ENCODE measurements around the gene GLT6D1.
"Not testable (repeated sequence)": the region's sequence is repeated elsewhere in the genome, so short reads cannot be mapped to it uniquely, and the experiment has no call there.

Gene GLT6D1

DNA sequence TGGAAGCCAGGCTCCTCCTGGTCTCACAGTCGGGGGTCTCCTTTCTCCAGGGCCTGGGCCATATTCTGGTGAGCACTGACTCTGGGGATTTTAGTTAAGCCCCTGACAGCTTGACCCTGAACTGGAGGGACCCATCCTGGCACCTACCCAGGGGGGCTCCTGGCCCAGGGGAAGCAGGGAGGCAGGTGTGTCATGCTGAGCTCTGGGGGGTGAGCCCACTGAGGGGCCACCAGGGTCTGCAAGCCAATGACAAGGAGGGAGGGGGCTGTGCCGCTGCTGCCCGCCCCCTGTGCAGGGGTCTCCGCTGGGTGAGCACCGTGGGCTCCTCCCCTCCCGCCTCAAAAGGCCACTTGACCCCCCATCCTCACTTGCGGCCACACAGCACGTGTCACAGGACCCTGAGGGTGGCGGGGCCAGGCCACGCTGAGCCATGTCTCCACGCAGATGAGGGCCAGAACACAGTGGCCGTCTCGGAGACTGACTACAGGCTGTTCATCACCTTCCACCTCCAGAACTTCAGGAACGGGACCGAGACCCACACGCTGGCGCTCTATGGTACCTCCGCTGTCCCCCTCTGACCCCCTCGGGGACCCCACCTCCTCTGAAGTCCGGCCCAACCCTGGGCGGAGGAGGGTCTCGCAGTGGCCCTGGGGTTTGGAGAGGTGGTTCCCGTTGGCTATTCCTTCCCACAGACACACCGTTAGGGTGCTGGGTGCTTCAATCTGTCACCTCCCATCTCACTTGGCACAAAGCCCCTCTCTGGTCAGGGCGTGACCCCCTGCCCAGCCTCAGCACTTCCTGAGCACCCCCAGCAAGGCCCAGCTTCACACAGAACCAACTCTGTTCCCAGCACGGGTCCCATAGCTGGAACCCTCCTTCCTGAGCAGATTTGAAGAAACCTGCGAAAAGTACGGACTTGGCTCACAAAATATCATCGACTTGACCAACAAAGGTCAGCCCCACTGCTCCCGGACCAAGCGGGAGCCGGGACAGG lies 25.8 kb upstream of the GLT6D1 start:
- peak; percentile 5 for DNase-seq (ENCODE audit: low spot score)

DNA sequence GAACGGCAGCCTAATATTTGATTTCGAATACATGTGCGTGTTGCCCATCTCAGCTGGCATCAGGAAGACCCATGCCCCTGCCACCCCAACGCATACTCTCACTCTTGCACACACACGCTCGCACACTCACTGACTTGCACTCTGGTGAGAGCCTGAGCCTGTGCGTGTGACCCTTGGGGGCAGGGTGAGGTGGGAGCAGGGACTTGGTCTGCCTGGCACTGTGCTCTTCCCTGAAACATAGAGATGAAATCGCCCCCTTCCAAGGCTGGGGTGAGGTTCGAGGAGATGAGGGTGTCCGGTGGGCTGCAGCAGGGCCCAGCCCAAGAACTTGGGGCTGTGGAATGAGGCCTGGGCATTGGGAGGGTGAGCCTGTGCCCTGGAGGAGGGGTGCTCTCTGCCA lies 24.9 kb upstream of the GLT6D1 start:
- peak; percentile 3 for DNase-seq (ENCODE audit: low spot score)

DNA sequence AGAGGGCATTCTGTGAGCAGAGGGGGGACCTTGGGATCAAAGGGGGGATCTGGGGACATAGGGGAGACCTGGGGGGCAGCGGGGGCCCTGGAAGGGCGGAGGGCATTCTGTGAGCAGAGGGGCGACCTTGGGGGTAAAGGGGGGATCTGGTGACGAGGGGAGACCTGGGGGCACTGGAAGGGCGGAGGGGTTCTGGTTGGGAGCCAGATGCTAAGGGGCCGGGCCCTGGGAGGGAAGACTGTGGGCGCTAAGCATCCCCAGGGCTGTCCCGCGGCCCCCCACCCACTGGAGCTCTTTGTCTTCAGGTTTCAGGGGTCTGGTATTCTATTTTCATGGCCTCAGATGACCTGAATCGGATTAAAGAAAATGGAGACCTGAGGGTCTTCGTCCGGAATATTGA lies 24.5 kb upstream of the GLT6D1 start:
- no peak for DNase-seq (ENCODE audit: low spot score)

DNA sequence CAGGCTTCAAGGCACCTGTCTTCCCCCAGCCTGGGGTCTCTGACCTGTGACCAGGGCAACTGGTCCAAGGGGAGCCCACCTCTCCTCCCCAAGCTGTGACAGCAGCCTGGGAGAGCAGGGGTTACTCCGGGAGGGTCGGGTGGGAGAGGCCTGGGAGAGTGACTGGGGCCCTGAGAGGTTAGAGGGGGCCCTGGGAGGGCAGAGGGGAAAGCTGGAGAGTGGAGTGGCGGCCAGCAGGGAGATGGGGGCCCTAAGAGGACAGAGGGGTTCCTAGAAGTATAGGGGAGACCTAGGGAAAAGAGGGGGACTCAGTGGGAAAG lies 24.1 kb upstream of the GLT6D1 start:
- DNase-seq (ENCODE audit: low spot score) = no peak

DNA sequence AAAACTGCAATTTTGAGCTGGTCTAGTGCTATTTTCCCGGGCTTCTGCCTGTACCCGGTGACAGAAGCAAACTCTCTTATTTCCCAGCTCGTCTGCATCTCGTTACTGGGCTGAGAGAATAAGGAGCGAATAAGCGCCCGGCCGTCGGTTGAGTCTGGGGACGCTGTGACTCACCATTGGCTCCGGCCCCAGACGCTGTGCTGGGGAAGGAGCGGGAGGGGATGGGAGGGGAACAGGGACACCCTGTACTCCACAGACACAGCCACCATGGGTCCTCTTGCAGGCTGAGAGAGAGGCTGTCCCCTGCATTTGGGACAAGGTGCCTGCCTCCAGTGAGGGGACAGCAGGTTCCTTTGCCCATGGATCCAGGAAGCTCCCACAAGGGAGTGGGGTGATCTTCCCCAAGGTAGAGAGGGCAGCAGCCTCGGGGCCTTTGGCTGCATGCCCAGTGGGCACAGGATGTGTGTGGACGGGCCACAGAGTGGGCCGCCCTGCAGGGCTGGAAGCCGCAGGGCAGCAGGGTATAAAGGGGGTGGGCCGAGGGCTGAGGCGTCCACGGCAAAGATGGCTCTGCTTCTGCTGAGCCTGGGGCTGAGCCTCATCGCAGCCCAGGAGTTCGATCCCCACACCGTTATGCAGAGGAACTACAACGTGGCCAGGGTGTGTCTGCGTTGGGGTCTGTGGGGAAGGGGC lies 23.6 kb upstream of the GLT6D1 start, which contains the start of gene LCN9:
Gene LCN9 (plus strand): TSS at position 552 of the 693 bp plus-strand sequence. CDS start 13 bp downstream, at position 565.
- peak; percentile 3 for DNase-seq (ENCODE audit: low spot score)

DNA sequence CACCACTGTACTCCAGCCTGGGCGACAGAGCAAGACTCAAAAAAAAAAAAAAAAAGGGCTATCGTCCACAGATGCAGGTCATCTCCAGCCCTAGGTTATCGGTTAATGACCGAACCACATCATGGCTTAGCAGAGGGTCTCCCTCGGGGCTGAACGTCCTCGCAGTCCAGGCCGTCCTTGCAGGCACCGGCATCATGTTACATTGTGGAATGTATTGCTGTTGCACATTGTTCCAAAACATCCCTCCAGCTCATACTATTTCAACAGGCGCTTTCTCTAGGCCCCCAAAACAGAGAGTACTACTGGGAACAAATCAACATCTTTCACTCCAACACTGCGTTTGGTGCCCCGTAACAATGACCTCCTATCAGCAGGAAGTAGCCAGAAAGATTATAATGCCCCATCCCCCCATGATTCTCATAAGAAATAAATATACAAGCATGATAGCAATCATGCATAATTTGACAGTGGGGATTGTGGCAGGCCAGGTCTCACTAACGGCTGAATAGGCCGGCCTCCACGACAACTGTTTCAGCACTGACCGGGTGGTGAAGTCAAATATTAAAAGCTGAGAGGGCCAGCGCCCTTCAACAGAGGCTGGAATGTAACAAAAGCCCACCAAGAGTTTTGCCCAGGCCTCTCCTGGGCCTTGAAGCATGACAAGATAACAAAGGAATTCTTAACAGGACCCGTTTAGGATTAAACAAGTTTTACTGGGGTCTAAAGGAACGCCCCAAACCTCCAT lies 22.6 kb upstream of the GLT6D1 start:
- no peak for DNase-seq (ENCODE audit: low spot score)

DNA sequence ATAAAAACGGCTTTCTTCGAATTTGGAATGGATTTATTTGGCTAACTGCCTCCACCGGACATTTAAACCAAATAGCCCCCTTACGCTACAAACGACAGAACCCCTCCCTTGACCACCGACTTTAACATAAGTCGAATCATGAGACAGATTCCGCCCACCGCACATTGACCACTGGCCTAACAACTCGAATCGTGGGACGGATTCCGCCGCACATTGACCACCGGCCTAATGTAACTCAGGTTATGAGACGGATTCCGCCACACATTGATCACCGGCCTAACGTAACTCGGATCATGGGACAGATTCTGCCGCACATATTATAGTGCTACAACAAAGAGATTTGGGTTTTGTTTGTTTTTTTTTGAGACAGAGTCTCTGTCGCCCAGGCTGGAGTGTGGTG lies 21.1 kb upstream of the GLT6D1 start:
- DNase-seq (ENCODE audit: low spot score) = peak; percentile 6

DNA sequence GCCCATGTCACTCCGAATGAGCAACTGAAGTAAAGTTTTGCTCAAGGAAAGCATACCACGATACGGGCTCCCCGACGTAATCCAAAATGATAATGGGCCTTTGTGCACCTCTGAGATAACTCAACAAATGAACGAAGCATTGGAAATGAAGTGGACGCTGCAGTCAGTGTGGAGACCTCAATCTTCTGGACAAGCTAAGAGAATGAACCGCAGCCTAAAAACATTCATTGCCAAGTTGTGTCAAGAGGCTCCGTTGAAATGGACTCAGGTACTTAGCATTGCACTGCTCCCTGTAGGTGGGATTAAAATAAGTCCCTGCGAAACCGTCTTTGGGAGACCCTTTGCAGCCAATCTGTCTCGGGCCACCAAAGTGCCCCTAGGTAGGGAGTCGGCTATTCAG lies 19.9 kb upstream of the GLT6D1 start:
- DNase-seq (ENCODE audit: low spot score) = no peak

DNA sequence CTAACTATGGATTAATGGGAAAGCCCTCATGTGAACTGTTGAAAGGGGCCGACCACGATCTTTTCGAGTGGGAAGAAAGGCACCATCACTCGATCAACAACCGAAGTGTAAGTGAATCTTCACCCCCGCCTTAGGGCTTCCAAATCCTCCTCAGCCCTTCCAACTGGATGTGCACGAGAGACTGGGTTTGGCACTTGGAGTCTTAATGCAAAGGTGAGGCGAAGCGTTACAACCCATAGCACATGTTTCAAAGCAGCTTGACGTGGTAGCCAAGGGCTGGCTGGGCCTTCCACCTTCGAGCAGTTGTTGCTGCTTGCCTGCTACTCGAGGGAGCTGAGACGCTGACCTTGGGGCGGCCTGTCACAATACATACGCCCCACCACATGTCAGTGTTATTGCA lies 18.1 kb upstream of the GLT6D1 start:
- DNase-seq (ENCODE audit: low spot score) = no peak

DNA sequence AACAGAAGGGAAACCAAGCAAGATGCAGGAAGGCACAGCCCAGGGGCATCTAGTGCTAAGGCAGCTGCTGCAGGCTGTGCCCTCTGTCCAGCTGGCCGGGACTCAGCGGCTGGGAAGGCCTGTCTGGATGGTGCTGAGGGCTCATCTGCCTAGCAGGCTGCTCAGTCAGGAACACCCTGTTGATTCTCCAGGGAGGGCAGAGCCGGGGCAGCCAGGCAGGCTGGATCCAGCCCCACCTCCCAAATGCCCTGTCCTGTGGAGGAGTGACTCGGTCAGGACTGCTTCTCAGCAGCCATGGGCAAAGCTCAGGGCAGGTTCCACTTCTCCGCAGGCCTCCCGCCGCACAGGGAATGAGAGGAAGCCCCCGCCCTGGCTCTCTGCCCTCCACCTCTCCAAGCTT lies 16.0 kb upstream of the GLT6D1 start:
- DNase-seq (ENCODE audit: low spot score) = no peak

DNA sequence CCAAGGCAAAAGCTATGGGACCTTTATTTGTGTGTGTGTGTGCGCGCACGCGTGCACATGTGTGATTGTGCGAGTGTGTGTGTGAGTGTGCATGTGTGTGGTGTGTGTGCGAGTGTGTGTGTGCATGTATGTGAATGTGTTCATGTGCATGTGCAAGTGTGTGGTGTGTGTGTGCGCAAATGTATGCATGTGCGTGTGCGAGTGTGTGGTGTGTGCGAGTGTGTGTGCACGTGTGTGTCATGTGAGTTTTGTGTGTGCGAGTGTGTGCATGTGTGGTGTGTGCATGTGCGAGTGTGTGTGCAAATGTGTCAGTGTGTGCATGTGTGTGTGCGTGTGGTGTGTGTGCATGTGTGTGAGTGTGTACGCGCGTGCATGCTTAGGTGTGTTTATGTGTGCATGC lies 11.1 kb upstream of the GLT6D1 start:
- no peak for DNase-seq (ENCODE audit: low spot score)

DNA sequence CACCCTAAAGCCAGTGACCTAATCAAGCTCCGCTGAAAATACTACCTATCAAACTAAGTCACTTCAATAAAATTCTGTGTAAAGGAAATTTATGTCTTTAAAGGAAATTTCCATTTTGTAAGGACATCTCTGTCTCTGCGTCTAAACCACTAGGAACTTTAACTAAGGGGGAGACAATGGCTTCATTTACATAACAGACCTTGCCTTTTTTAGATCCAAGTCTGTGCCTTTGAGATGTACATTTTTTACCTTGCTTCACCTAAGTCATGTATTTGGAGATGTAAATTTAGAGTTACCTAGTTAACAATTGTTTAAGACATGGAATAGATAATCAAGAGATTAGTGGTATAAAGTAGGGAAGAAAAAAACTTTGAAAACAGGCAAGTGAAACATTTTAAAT lies 10.2 kb upstream of the GLT6D1 start:
- no peak for DNase-seq (ENCODE audit: low spot score)

DNA sequence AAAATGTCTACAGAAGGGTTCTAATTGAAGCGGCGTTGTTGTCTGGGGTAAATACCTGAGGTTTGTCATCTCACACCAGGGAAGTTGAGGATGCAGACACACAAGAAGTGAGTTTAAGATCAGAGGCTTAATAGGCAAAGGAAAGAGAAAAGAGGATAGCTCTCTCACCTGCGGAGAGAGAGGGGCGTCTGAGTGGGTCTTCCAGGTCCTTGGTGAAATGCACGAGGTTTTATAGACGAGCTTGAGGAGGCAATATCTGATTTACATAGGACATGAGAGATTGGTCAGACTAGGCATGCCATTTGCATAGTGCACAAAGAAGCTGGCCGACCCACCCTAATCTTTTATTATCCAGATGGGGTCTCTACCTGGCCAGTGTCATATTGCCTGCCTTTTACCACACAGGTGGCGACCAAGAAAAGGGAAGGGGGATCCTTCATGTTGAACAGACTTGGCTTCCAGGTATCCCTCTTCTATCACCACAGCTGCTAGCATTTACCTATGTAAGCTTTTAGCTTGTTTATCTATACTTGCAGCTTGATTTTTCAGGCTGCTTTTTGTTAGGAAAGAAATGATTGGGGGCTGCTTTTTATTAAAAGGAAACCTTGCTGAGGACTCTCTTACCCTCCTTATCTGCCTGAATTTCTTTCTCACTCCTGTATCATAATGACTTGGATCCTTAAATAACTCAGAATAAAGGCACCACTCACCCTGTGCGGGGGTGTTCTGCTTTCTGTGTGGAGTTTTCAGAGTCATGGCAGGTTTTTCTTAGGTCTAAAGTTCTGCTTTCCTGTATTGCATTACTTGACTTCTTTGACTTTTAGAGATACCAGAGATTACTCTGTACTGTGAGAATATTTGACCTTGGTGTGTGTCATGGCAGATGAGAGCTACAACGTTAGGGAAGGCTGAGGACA lies 9.4 kb upstream of the GLT6D1 start:
- no peak for DNase-seq (ENCODE audit: low spot score)

DNA sequence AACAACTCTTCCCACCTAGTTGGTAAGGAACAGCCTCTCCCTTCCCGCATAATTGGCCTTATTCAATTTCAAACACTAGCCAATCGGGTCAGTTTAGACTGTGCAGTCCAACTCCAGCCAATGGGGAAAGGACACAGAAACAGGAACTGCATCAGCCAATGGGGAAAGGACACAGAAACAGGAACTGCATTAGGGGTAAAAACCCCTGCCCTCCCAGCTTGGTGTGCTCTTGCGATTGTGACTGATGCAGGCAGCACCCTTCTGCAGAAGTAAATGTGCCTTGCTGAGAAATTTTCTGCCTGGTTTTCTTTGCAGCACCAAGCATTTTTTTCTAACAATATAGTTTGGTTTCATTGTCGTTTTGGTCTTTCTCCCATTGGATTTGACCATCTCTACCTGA lies 8.5 kb upstream of the GLT6D1 start:
- no peak for DNase-seq (ENCODE audit: low spot score)

DNA sequence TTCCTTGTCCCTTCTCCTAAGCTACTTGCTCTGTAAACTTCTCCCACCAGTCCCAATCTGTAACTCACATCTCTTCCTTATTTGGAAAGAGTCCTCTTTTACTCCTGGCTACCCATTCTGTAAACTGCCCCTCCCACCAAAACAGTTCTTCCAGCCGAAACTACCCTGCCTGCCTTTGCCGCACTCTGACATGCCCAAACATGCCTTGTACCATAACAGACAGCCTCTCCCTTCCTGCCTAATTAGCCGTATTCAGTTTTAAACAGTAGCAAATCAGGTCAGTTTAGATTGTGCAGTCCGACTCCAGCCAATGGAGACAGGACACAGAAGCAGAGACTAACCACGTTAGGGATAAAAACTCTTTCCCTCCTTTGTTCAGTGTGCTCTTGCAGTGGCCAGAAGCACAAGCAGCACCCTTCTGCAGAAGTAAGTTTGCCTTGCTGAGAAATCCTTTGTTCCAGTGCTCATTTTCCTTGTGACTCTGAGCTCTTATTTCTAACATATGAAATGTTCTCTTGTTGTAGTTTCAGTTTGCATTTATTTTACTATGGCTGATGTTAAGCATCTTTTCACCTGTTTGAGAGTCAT lies 5.4 kb upstream of the GLT6D1 start:
- no peak for DNase-seq (ENCODE audit: low spot score)

DNA sequence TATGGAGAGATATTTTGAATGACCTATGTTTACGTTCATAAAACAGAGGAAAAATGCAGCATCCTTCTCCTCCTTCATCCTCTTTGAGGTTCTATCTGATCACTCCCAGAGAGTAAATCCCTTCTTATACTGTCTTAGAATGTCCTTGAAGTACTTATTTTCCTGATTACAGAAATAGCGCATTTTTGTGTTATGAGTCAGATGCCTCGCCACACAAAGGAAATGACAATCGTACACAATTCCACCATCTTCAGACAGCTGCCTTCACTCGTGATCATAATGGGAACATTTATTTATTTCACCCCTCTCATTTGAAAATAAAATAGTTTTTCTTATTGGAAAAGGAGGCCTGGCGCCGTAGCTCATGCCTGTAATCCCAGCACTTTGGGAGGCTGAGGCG lies 2.4 kb upstream of the GLT6D1 start:
- DNase-seq (ENCODE audit: low spot score) = no peak

DNA sequence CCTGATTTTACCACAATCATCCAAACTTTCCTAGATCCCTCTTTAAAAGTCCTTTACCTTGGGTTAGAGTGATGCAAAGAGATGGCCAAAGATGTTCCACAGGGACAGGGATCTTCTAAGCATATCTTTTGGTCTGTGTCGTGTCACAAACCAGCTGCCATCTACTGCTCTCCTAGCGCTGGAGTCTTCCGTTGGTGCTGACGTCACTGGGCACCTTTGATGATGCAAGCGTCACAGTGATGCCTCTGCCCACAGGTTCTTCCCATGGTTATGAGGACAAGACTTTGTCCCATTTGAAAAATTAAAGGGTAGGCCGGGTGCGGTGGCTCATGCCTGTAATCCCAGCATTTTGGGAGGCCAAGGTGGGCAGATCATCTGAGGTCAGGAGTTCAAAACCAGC lies 1.7 kb upstream of the GLT6D1 start:
- no peak for DNase-seq (ENCODE audit: low spot score)

DNA sequence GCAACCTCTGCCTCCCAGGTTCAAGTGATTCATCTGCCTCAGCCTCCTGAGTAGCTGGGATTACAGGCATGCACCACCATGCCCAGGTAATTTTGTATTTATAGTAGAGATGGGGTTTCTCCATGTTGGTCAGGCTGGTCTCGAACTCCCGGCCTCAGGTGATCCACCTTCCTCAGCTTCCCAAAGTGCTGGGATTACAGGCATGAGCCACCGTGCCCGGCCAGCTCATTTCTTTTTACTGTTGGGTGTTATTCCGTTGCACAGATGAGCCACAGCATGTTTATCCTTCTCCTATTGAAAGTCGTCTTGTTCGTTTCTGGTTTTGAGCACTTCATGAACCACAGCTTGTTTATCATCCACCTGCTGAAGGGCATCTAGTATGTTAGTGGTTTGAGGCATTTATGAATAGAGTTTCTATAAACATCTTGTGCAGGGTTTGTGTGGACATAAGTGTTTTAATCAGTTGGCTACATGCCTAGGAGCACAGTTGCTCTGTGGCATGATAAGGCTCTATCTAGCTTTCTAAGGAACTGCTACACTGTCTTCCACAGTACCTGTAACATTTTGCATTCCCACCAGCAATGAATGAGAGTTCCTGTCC lies 2.3 kb downstream of the GLT6D1 start:
- DNase-seq (ENCODE audit: low spot score) = not testable (repeated sequence)

DNA sequence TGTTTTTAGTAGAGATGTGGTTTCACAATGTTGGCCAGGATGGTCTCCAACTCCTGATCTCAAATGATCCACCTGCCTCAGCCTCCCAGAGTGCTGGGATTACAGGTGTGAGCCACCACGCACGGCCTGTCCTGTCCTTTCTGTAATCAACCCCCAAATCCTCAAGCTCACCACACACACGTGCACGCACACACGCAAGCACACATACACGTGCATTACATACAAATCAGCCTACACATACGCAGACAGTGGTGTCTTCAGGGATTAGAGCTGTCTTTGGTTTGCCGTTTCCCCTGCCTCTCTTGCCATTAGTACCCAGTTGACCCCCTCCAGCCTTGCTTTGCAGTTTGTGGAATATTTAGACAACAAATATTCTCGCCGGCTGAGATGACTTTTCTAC lies 6.5 kb downstream of the GLT6D1 start:
- no peak for DNase-seq (ENCODE audit: low spot score)

DNA sequence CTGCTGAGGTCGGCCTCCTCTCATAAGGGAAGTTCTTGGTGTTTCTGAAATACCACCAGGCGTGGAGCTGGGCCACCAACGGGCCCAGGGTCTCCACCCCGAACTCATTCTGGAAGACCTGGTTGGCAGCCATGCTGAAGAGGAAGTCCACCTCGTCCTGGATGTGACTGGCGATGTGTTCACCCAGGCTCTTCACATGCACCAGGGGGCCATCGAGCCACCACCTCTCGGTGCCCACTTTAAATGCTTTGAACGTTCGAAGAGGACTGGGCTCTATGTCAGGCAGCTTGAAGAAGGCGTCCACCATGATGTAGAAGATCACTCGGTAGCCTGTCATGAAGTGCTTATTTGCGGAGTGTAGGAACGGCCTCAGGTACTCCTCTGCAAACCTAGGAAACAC lies 15.1 kb downstream of the GLT6D1 start:
- DNase-seq (ENCODE audit: low spot score) = no peak
